IPS DF 19.7 (cell line): ENCODE results near the gene GATAD2A.
A peak's percentile ranks its signal among the peaks of the same experiment; 100 is the strongest.
"Not testable (repeated sequence)": the region's sequence is repeated elsewhere in the genome, so short reads cannot be mapped to it uniquely, and the experiment has no call there.

Source experiments
- DNase-seq: peaks from one replicate; pipeline ENCODE4 v3.0.0-alpha.2; 2013; ENCODE audit warnings: low read depth, low spot score

The GATAD2A gene

GRCh38 chr19:19404879-19405860, at the start of gene GATAD2A:
TSS of gene GATAD2A (plus strand) at chr19:19405675. CDS start at chr19:19465346, 59,671 bp downstream.
- DNase-seq: no peak

- DNase-seq: no peak
Observed at GRCh38 chr19:19356500-19356899, 49.0 kb upstream of the GATAD2A start.

GRCh38 chr19:19356901-19357566, 48.4 kb upstream of the GATAD2A start:
- no peak for DNase-seq

- peak; percentile 78 for DNase-seq
Observed at GRCh38 chr19:19361075-19361594, 44.3 kb upstream of the GATAD2A start.

GRCh38 chr19:19362075-19362474, 43.4 kb upstream of the GATAD2A start:
- no peak for DNase-seq

GRCh38 chr19:19366434-19367396, 38.8 kb upstream of the GATAD2A start:
- DNase-seq: peak; percentile 82

- DNase-seq: no peak
Observed at GRCh38 chr19:19368087-19368486, 37.4 kb upstream of the GATAD2A start.

GRCh38 chr19:19371059-19371458, 34.4 kb upstream of the GATAD2A start:
- DNase-seq: no peak

- DNase-seq: no peak
Observed at GRCh38 chr19:19372656-19373416, 32.6 kb upstream of the GATAD2A start.

GRCh38 chr19:19379527-19379926, 25.9 kb upstream of the GATAD2A start:
- DNase-seq: no peak

- DNase-seq: not testable (repeated sequence)
Observed at GRCh38 chr19:19380316-19380715, 25.2 kb upstream of the GATAD2A start.

- no peak for DNase-seq
Observed at GRCh38 chr19:19381007-19381926, 24.2 kb upstream of the GATAD2A start.

- DNase-seq: no peak
Observed at GRCh38 chr19:19382118-19382517, 23.4 kb upstream of the GATAD2A start.

GRCh38 chr19:19384486-19384885, 21.0 kb upstream of the GATAD2A start:
- no peak for DNase-seq

- peak; percentile 96 for DNase-seq
Observed at GRCh38 chr19:19385131-19385895, 20.2 kb upstream of the GATAD2A start.

GRCh38 chr19:19385896-19386869, 19.3 kb upstream of the GATAD2A start:
- DNase-seq: no peak

- DNase-seq: no peak
Observed at GRCh38 chr19:19387108-19387507, 18.4 kb upstream of the GATAD2A start.
